Smooth muscle cell of the brain vasculature (primary cell): ENCODE results near the gene CLNK.
"Not testable (repeated sequence)": the region's sequence is repeated elsewhere in the genome, so short reads cannot be mapped to it uniquely, and the experiment has no call there.

Experiments used
- DNase-seq: peaks from one replicate; pipeline ENCODE4 v3.0.0-alpha.2; 2012; ENCODE audit warnings: low read depth, low spot score

The CLNK gene

DNA sequence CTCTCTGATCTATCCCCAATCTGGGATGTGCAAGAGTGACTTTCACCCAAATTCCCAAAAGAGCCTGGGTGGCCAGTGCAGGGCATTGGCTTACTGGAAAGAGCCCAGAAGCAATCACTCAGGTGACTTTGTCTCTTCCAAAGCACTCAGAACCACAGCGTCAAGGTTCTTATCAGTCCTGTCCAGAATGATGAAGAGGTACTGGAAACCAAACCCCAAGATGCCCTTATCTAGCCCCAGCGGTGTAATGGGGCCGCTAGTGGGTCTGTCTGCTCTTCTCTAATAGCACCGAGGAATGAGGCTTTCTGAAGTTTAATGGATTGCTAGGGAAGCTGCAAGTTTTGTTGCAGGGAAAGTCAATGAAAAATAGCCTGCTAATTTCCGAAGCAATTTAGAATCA lies 21.6 kb downstream of the CLNK start:
- DNase-seq = no peak

DNA sequence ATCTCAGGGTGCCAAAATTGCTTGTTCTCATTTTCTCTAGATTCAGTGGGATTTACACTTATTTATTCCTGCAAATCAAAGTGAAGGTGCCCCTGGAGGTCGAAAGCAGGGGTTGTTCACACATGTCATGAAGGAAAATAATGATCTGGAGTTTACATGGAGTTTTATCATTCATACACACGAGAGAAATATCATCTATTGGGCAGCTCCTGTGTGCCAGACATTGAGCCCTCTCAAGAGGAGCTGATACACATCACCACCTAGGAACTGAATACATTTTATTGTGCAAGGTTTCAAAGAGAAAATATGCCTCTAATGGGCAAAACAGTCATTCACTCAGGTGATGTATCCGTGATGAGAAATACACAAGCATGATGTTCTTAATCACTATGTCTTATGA lies 23.5 kb downstream of the CLNK start:
- DNase-seq = no peak

- no peak for DNase-seq
These were observed 25.3 kb downstream of the CLNK start for GRCh38 chr4:10659251-10659650.

GRCh38 chr4:10656988-10657387 lies 27.6 kb downstream of the CLNK start:
- no peak for DNase-seq

GRCh38 chr4:10656420-10656819 lies 28.1 kb downstream of the CLNK start:
- DNase-seq = no peak

GRCh38 chr4:10655968-10656367 lies 28.6 kb downstream of the CLNK start:
- peak; percentile 31 for DNase-seq

DNA sequence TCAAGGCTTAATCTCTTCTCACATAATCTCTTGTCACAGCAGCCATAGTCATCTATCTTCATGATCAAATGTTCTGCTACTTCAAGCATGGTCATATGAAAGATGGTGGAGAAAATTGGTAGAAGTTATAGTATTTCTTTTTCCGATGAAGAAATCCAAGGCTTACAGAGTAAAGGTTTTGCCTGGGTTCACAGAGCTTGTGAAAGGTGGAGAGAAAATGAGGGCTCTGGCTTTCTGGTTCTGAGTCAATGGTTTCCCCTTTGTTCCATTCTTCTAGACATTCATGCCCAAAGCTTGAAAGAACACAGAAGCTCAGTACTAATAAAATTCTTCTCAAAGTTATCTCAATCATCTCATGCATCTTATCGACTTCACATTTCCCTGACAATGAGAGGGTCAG lies 36.1 kb downstream of the CLNK start:
- DNase-seq = no peak

GRCh38 chr4:10647846-10648245 lies 36.7 kb downstream of the CLNK start:
- DNase-seq = no peak

- DNase-seq = no peak
These were observed 40.8 kb downstream of the CLNK start for GRCh38 chr4:10643600-10644425.

DNA sequence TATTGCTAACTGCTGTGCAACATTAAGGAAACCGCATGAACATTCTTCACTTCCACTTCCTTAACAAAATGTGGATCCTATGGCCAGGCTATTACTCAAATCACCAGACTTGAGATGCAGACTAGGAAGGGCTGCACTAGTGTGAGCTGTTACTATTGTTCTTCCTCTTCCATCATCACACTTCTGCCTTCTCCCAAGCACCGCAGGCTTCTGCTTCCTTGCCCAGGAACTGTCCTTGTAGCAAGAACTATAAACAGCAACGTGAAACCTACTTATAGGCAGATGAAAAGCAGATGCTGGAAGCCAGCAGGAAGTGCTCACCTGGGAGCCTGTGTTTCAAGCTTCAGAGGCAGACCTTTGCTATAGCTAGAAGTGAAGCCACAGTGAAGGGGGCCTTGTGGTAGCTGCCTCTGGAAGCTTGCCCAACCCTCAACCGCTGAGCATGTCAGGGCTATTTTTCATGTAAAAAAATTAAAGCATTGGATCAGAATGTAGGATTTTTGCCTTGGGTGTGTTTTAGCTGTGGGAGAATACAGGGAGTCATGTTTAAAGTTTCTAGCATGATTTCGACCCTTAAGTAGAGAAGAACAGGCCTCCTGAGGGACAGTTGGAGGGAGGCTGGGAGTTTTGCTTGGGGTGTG lies 43.9 kb downstream of the CLNK start:
- peak; percentile 78 for DNase-seq

- no peak for DNase-seq
These were observed 44.9 kb downstream of the CLNK start for GRCh38 chr4:10639664-10640063.

- DNase-seq = no peak
These were observed 45.5 kb downstream of the CLNK start for GRCh38 chr4:10639100-10639499.

DNA sequence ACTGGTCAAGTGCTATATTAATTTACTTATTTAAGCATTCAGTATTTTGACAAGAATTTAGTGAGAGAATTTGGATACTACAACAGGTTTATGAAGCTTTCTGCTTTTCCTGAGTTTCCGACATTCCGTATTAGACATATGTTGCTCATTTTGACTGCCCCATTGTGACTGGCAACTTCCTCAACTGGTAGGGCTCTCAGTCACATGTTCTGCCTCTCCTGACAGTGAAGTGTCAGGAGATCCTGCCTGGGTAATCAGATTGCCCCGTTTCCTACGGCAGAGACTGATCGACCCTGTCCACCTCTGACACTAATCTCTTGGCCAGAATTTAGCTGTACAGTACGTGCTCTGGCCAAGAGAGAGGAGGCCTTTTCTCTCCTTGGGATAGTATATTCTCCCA lies 49.5 kb downstream of the CLNK start:
- DNase-seq = no peak

- no peak for DNase-seq
These were observed 55.2 kb downstream of the CLNK start for GRCh38 chr4:10629394-10629793.

DNA sequence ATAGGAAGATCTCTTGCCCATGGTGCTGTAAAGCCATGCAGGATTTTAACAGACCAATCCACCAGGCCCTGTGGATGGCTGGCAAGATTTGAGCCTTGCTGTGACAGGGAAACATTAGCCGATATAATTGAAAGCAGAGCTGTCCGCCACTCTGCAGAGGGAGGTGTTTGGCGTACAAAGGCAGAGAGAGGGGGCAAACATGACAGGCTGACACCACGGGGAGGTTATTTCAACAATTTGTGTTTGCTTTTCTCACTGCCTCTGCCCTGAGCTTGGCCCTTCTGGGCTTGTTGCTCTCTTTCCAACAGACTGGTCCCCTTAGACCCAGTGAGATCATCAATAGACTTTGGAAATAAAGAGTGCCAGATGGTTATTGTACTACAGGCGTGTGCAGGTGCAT lies 59.4 kb downstream of the CLNK start:
- peak; percentile 57 for DNase-seq

DNA sequence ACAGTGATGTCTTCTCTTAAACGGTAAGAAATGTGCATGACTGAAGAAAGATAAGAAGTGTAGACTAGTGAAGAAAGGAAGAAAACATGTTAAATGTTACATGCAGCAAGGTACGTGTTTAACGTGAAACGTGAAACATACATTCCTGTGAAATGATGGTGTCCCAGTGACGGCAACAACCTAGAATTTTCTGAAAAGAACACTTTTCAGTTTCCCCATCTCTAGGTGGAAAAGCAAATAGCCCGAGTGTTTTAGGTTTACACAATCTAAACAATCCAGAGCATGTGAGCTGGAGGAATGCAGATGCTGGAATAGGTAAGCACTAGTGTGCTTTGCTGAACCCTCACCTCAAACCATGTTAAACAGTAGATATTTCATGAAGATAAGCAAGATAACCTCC lies 60.7 kb downstream of the CLNK start:
- no peak for DNase-seq

GRCh38 chr4:10623241-10623640 lies 61.3 kb downstream of the CLNK start:
- DNase-seq = no peak

DNA sequence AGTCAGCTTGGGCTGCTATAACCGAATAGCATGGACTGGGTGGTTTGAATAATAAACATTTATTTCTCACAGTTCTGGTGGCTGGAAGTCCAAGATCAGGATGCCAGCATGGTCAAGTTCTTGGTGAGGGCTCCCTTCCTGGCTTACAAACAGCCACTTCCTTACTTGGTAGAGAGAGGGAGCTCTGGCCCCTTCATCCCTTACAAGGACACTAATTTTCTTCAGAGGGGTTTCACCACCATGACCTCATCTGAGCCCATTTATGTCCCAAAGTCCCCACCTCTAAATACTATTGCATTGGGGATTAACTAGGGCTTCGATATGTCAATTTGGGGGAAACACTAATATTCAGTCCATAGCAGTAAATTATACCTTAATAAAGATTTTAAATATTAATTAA lies 61.8 kb downstream of the CLNK start:
- no peak for DNase-seq

DNA sequence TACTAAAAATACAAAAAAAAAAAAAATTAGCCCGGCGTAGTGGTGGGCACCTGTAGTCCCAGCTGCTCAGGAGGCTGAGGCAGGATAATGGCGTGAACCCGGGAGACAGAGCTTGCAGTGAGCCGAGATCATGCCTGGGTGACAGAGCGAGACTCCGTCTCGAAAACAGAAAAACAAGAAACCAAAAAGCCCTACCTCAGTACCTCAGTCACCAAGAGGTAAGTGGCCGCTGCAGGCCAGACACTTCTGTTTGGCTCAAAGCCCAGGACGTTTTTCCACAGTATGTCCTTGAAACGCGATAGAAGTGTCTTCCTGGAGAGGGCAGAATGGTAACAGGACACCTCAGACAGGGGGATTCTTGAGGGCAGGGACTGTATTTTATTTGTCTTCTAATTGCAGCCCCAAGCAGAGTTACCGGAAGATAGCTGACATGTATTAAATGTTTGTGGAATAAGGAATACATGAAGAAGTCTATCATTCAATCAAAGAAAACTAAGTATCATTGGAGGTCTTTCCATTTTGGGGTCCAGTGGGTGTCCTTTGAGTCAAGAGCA lies 63.6 kb downstream of the CLNK start:
- no peak for DNase-seq

DNA sequence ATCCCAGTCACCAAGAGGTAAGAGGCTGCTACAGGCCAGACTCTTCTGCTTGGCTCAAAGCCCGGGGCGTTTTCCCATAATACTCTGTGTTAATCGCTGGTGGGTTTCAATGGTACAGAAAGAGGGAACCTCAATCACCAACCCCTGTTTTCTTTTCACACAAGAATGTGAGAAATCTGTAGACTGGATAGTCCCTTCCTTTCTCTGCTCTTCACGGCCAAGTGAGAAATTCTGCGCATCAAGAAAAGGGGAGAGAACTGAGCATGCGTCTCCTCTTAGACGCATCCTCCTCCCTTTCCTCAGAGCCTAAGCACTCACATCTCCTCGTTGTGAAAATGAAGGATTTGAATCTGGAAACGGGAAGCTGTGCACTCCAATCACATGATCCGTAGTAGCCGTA lies 64.7 kb downstream of the CLNK start:
- no peak for DNase-seq

DNA sequence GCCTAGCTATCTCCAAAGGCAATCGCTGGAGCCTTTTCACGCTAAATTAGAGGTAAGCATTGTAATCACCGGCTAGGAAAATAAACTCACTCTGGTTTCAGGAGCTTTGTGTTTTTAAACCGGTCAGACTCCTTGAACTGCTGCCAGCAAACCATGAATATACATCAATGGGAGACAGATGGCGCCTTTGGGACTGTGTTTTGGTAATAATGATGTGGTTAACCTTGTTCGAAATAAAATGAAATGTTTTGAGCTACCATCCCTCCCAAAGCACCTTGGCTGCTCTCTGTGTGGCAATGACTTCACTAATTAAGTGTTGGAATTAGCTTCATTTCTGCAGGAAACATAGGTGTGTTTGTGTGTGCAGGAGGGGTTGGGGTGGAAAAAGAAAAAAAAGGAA lies 65.3 kb downstream of the CLNK start:
- DNase-seq = peak; percentile 65

DNA sequence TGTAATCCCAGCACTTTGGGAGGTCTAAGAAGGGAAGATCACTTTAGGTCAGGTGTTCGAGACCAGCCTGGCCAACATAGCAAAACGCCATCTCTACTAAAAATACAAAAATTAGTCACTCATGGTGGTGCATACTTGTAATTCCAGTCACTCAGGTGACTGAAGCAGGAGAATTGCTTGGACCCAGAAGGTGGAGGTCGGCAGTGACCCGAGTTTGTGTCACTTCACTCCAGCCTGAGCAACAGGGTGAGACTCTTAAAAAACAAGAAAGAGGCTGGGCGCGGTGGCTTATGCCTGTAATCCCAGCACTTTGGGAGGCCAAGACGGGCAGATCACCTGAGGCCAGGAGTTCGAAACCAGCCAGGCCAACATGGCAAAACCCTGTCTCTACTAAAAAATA lies 69.6 kb downstream of the CLNK start:
- not testable (repeated sequence) for DNase-seq

- no peak for DNase-seq
These were observed 70.6 kb downstream of the CLNK start for GRCh38 chr4:10613926-10614478.
